GM18502 (cell line): Measurements from ENCODE around the gene PTRH1.

ENCODE experiments used
- ATAC-seq: cut with Tn5 transposase; IDR thresholded peaks from one replicate; pipeline ENCODE4 v1.9.1; 2021; ENCODE audit warnings: mild to moderate bottlenecking; ENCODE audit not compliant: unreplicated experiment, poor library complexity

The PTRH1 gene

GRCh38 chr9:127722055-127722745 lies 6.7 kb upstream of the PTRH1 start:
- ATAC-seq = no peak

- no peak for ATAC-seq
Measured at GRCh38 chr9:127721391-127721821, 5.9 kb upstream of the PTRH1 start.

GRCh38 chr9:127720865-127721227 lies 5.4 kb upstream of the PTRH1 start:
- no peak for ATAC-seq

GRCh38 chr9:127720031-127720864 lies 4.8 kb upstream of the PTRH1 start:
- no peak for ATAC-seq

- no peak for ATAC-seq
Measured at GRCh38 chr9:127717766-127718165, 2.3 kb upstream of the PTRH1 start.

- ATAC-seq = no peak
Measured at GRCh38 chr9:127716412-127716811, 949 bp upstream of the PTRH1 start.

- no peak for ATAC-seq
Measured at GRCh38 chr9:127714951-127715469, 453 bp downstream of the PTRH1 start.

GRCh38 chr9:127714020-127714750 lies 1.3 kb downstream of the PTRH1 start:
- no peak for ATAC-seq

- ATAC-seq = no peak
Measured at GRCh38 chr9:127712867-127713266, 2.6 kb downstream of the PTRH1 start.

- no peak for ATAC-seq
Measured at GRCh38 chr9:127712371-127712770, 3.1 kb downstream of the PTRH1 start.

GRCh38 chr9:127711831-127712274 lies 3.6 kb downstream of the PTRH1 start:
- ATAC-seq = no peak

GRCh38 chr9:127711226-127711701 lies 4.2 kb downstream of the PTRH1 start:
- ATAC-seq = no peak

GRCh38 chr9:127710204-127710783 lies 5.2 kb downstream of the PTRH1 start:
- no peak for ATAC-seq

GRCh38 chr9:127708952-127709587 lies 6.4 kb downstream of the PTRH1 start:
- ATAC-seq = no peak

GRCh38 chr9:127707766-127708165 lies 7.7 kb downstream of the PTRH1 start:
- ATAC-seq = no peak

GRCh38 chr9:127706836-127707241 lies 8.6 kb downstream of the PTRH1 start, which contains the start of gene CFAP157:
Gene CFAP157 (plus strand): TSS chr9:127706988. CDS start chr9:127707032, 44 bp downstream.
- no peak for ATAC-seq

- no peak for ATAC-seq
Measured at GRCh38 chr9:127705577-127706379, 9.7 kb downstream of the PTRH1 start.

GRCh38 chr9:127703289-127703946 lies 12.0 kb downstream of the PTRH1 start:
- no peak for ATAC-seq
